ENCODE results near the gene STK32B.

GRCh38 chr4:5504486-5504885 is 453.2 kb downstream of the STK32B start:
- TF ChIP-seq, protein P1, sequence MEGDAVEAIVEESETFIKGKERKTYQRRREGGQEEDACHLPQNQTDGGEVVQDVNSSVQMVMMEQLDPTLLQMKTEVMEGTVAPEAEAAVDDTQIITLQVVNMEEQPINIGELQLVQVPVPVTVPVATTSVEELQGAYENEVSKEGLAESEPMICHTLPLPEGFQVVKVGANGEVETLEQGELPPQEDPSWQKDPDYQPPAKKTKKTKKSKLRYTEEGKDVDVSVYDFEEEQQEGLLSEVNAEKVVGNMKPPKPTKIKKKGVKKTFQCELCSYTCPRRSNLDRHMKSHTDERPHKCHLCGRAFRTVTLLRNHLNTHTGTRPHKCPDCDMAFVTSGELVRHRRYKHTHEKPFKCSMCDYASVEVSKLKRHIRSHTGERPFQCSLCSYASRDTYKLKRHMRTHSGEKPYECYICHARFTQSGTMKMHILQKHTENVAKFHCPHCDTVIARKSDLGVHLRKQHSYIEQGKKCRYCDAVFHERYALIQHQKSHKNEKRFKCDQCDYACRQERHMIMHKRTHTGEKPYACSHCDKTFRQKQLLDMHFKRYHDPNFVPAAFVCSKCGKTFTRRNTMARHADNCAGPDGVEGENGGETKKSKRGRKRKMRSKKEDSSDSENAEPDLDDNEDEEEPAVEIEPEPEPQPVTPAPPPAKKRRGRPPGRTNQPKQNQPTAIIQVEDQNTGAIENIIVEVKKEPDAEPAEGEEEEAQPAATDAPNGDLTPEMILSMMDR (IDR thresholded peaks at IDR 0.05): no peak
- TF ChIP-seq POLR2A (IDR thresholded peaks at IDR 0.05): no peak
